Nephron (organoid): ENCODE results near the gene MORN1.

Experiments used
- H3K27ac Mint-ChIP-seq, 3 experiments: 2 replicates each; pipeline ENCODE4 v1.8.0; 2020; ENCODE audit warnings: mixed read lengths in 3 of 3, mild to moderate bottlenecking in 2 of 3, moderate library complexity in 1 of 3
- H3K27me3 Mint-ChIP-seq: 2 replicates; pipeline ENCODE4 v1.8.0; 2021; ENCODE audit warnings: low read depth, mild to moderate bottlenecking, moderate library complexity, mixed read lengths
- H3K36me3 Mint-ChIP-seq: 2 replicates; pipeline ENCODE4 v1.8.0; 2020; ENCODE audit warnings: low read depth, mixed read lengths
- H3K4me1 Mint-ChIP-seq: 2 replicates; pipeline ENCODE4 v1.8.0; 2020; ENCODE audit warnings: mixed read lengths
- H3K4me3 Mint-ChIP-seq, 3 experiments: 2 replicates each; pipeline ENCODE4 v1.8.0; 2020; ENCODE audit warnings: mild to moderate bottlenecking in 3 of 3, mixed read lengths in 3 of 3, moderate library complexity in 2 of 3
- H3K9me3 Mint-ChIP-seq: 2 replicates; pipeline ENCODE4 v1.8.0; 2020; ENCODE audit warnings: mixed read lengths
- CTCF ChIP-seq, 3 experiments: fragments of 200-600 bp; sonication (generic); IDR thresholded peaks; one replicate each; pipeline ENCODE4 v1.5.0; 2021; ENCODE audit warnings: antibody characterized with exemption in 3 of 3; ENCODE audit not compliant: unreplicated experiment in 3 of 3

Gene MORN1

GRCh38 chr1:2326524-2326923 lies 64.8 kb downstream of the MORN1 start:
- peak overlapping the region; percentile 8 to 96 (median 95) for H3K27ac Mint-ChIP-seq
- peaks cover 42% of the 10 kb centered on the region for H3K4me1 Mint-ChIP-seq
- peaks cover 18% of the 10 kb centered on the region for H3K27me3 Mint-ChIP-seq
- no peak overlapping the region for H3K4me3 Mint-ChIP-seq
- H3K9me3 Mint-ChIP-seq: no peaks in the 10 kb centered on the region
- TF ChIP-seq CTCF (IDR thresholded peaks at IDR 0.05; ENCODE audit: unreplicated experiment in 3 of 3): no peak
- peaks cover 3% of the 10 kb centered on the region for H3K36me3 Mint-ChIP-seq

- no peak overlapping the region for H3K4me3 Mint-ChIP-seq
- H3K27ac Mint-ChIP-seq: peak overlapping the region; percentile 48 to 66 (median 52)
Observed at GRCh38 chr1:2324553-2325366, 66.6 kb downstream of the MORN1 start.

GRCh38 chr1:2323451-2323974 lies 67.8 kb downstream of the MORN1 start:
- Mint-ChIP-seq H3K36me3 (peaks cover 3% of the 10 kb centered on the region), H3K9me3 (no peaks in the 10 kb centered on the region), H3K27me3 (peaks cover 18% of the 10 kb centered on the region), H3K4me3 (no peak overlapping the region), H3K27ac (peak overlapping the region; percentile 58 to 96 (median 66)), H3K4me1 (peaks cover 34% of the 10 kb centered on the region)
- no peak for TF ChIP-seq CTCF (IDR thresholded peaks at IDR 0.05; ENCODE audit: unreplicated experiment in 3 of 3)

More at GRCh38 chr1:2324553-2325366, 66.6 kb downstream of the MORN1 start:
- peaks cover 3% of the 10 kb centered on the region for H3K36me3 Mint-ChIP-seq
- peaks cover 33% of the 10 kb centered on the region for H3K4me1 Mint-ChIP-seq
- H3K9me3 Mint-ChIP-seq: no peaks in the 10 kb centered on the region
- peaks cover 18% of the 10 kb centered on the region for H3K27me3 Mint-ChIP-seq
- TF ChIP-seq CTCF (IDR thresholded peaks at IDR 0.05; ENCODE audit: unreplicated experiment in 3 of 3): no peak

GRCh38 chr1:2322581-2323211 lies 68.7 kb downstream of the MORN1 start:
- no peak overlapping the region for H3K4me3 Mint-ChIP-seq
- H3K9me3 Mint-ChIP-seq: no peaks in the 10 kb centered on the region
- TF ChIP-seq CTCF (IDR thresholded peaks at IDR 0.05; ENCODE audit: unreplicated experiment in 3 of 3): no peak
- H3K27me3 Mint-ChIP-seq: peaks cover 18% of the 10 kb centered on the region
- H3K4me1 Mint-ChIP-seq: peaks cover 33% of the 10 kb centered on the region
- H3K27ac Mint-ChIP-seq: peak overlapping the region; percentile 96 to 98 (median 97)
- peaks cover 3% of the 10 kb centered on the region for H3K36me3 Mint-ChIP-seq

- peaks cover 31% of the 10 kb centered on the region for H3K4me1 Mint-ChIP-seq
- H3K9me3 Mint-ChIP-seq: no peaks in the 10 kb centered on the region
- peaks cover 15% of the 10 kb centered on the region for H3K27me3 Mint-ChIP-seq
- H3K27ac Mint-ChIP-seq: peak overlapping the region; percentile 96 to 98 (median 97)
- peaks cover 3% of the 10 kb centered on the region for H3K36me3 Mint-ChIP-seq
- no peak for TF ChIP-seq CTCF (IDR thresholded peaks at IDR 0.05; ENCODE audit: unreplicated experiment in 3 of 3)
- peak overlapping the region; percentile 50 to 54 (median 51) for H3K4me3 Mint-ChIP-seq
Observed at GRCh38 chr1:2322065-2322571, 69.2 kb downstream of the MORN1 start.
